OCI-LY3 (cell line): Measurements from ENCODE around the gene FAM180B.

Experiments
- H2AFZ ChIP-seq: fragments of 200-600, 300-600 bp; shearing (Covaris generic); 2 replicates; pipeline ENCODE4 v1.6.0; 2014; ENCODE audit warnings: antibody characterized with exemption, low read depth, low read length
- H3K27ac ChIP-seq: fragments of 200-600, 300-600 bp; sonication (generic); 2 replicates; pipeline ENCODE4 v1.5.1; 2014; ENCODE audit warnings: mild to moderate bottlenecking, low read length, moderate library complexity, mixed read lengths
- H3K27me3 ChIP-seq: fragments of 200-600, 300-600 bp; sonication (generic); 2 replicates; pipeline ENCODE4 v1.6.1; 2014; ENCODE audit warnings: low read depth, low read length, mixed read lengths
- H3K36me3 ChIP-seq: fragments of 200-600, 300-600 bp; sonication (generic); replicated peaks from 2 replicates; pipeline ENCODE3; 2014; ENCODE audit warnings: low read depth, low read length, mixed read lengths
- H3K4me1 ChIP-seq: fragments of 300-600, 200-600 bp; sonication (generic); 2 replicates; pipeline ENCODE4 v1.6.1; 2014; ENCODE audit warnings: low read length, mixed read lengths
- H3K4me2 ChIP-seq: fragments of 200-600, 300-600 bp; sonication (generic); 2 replicates; pipeline ENCODE4 v1.6.1; 2014; ENCODE audit warnings: low read length, mixed read lengths
- H3K4me3 ChIP-seq: fragments of 300-600, 200-600 bp; sonication (generic); 2 replicates; pipeline ENCODE4 v1.5.1; 2014; ENCODE audit warnings: antibody characterized with exemption, mild to moderate bottlenecking, low read length, moderate library complexity
- H3K79me2 ChIP-seq: fragments of 300-600, 200-600 bp; shearing (Covaris generic); 2 replicates; pipeline ENCODE4 v1.6.1; 2014; ENCODE audit warnings: mild to moderate bottlenecking, low read length, mixed read lengths
- H3K9ac ChIP-seq: fragments of 300-600, 200-600 bp; shearing (Covaris generic); 2 replicates; pipeline ENCODE4 v1.6.0; 2014; ENCODE audit warnings: mild to moderate bottlenecking, low read length, moderate library complexity
- H3K9me3 ChIP-seq: fragments of 200-600, 300-600 bp; shearing (Covaris generic); 2 replicates; pipeline ENCODE4 v1.6.1; 2014; ENCODE audit warnings: low read length, mixed read lengths; ENCODE audit not compliant: insufficient read depth
- H4K20me1 ChIP-seq: fragments of 200-600, 300-600 bp; sonication (generic); 2 replicates; pipeline ENCODE4 v1.6.1; 2016; ENCODE audit warnings: low read length, mixed read lengths; ENCODE audit not compliant: insufficient read depth
- CTCF ChIP-seq: fragments of 200-600, 300-600 bp; sonication (generic); IDR thresholded peaks from 2 replicates; pipeline ENCODE4 v1.5.1; 2014; ENCODE audit warnings: antibody characterized with exemption, low read length, low read depth
- EZH2phosphoT487 ChIP-seq: fragments of 200-600 bp; shearing (Covaris generic); IDR thresholded peaks from 2 replicates; pipeline ENCODE4 v1.6.1; 2018; ENCODE audit warnings: antibody characterized with exemption, mixed run types, low read depth

The FAM180B gene

GRCh38 chr11:47587039-47587716 lies 700 bp downstream of the FAM180B start:
- no peaks in the 10 kb centered on the region for H3K79me2 ChIP-seq
- no peak overlapping the region for H3K4me3 ChIP-seq
- H3K9ac ChIP-seq: no peak overlapping the region
- H3K27ac ChIP-seq: no peak overlapping the region
- H3K9me3 ChIP-seq: no peaks in the 10 kb centered on the region
- no peak overlapping the region for H3K4me2 ChIP-seq
- no peaks in the 10 kb centered on the region for H3K4me1 ChIP-seq
- H4K20me1 ChIP-seq: no peaks in the 10 kb centered on the region
- H3K36me3 ChIP-seq: peaks cover 20% of the 10 kb centered on the region
- TF ChIP-seq CTCF (no peak), EZH2phosphoT487 (no peak)
- H3K27me3 ChIP-seq: no peaks in the 10 kb centered on the region
- H2AFZ ChIP-seq: no peak overlapping the region

GRCh38 chr11:47587723-47588326 lies 1.3 kb downstream of the FAM180B start:
- no peaks in the 10 kb centered on the region for H3K27me3 ChIP-seq
- peaks cover 16% of the 10 kb centered on the region for H3K36me3 ChIP-seq
- no peaks in the 10 kb centered on the region for H3K79me2 ChIP-seq
- no peaks in the 10 kb centered on the region for H3K4me1 ChIP-seq
- no peaks in the 10 kb centered on the region for H4K20me1 ChIP-seq
- H3K4me3 ChIP-seq: no peak overlapping the region
- H3K27ac ChIP-seq: no peak overlapping the region
- no peak overlapping the region for H3K4me2 ChIP-seq
- H2AFZ ChIP-seq: no peak overlapping the region
- TF ChIP-seq CTCF: no peak
- TF ChIP-seq EZH2phosphoT487: no peak
- no peak overlapping the region for H3K9ac ChIP-seq
- H3K9me3 ChIP-seq: no peaks in the 10 kb centered on the region

GRCh38 chr11:47589118-47589517 lies 2.6 kb downstream of the FAM180B start:
- no peaks in the 10 kb centered on the region for H3K9me3 ChIP-seq
- H3K27ac ChIP-seq: no peak overlapping the region
- no peak overlapping the region for H3K9ac ChIP-seq
- no peak overlapping the region for H3K4me2 ChIP-seq
- no peak overlapping the region for H2AFZ ChIP-seq
- H3K27me3 ChIP-seq: no peaks in the 10 kb centered on the region
- no peaks in the 10 kb centered on the region for H3K4me1 ChIP-seq
- no peak overlapping the region for H3K4me3 ChIP-seq
- TF ChIP-seq CTCF: no peak
- no peak for TF ChIP-seq EZH2phosphoT487
- H3K36me3 ChIP-seq: peaks cover 6% of the 10 kb centered on the region
- H3K79me2 ChIP-seq: no peaks in the 10 kb centered on the region
- H4K20me1 ChIP-seq: no peaks in the 10 kb centered on the region

GRCh38 chr11:47589584-47589976 lies 3.1 kb downstream of the FAM180B start:
- Histone ChIP-seq H3K36me3 (peaks cover 3% of the 10 kb centered on the region), H3K27me3 (no peaks in the 10 kb centered on the region), H2AFZ (no peak overlapping the region), H4K20me1 (no peaks in the 10 kb centered on the region), H3K27ac (no peak overlapping the region), H3K79me2 (no peaks in the 10 kb centered on the region), H3K4me2 (no peak overlapping the region), H3K9me3 (no peaks in the 10 kb centered on the region), H3K4me3 (no peak overlapping the region), H3K4me1 (no peaks in the 10 kb centered on the region), H3K9ac (no peak overlapping the region)
- no peak for TF ChIP-seq EZH2phosphoT487
- TF ChIP-seq CTCF: no peak
